Panc1 (cell line): ENCODE data around the gene NBEAL2.

ENCODE experiments used
- CTCF ChIP-seq: fragments of 450-650 bp; IDR thresholded peaks from 2 replicates; pipeline ENCODE4 v1.5.1; 2017; ENCODE audit warnings: mild to moderate bottlenecking
- POLR2AphosphoS5 ChIP-seq: IDR thresholded peaks from 2 replicates; pipeline ENCODE4 v1.6.1; 2012; ENCODE audit warnings: mild to moderate bottlenecking, low read depth, low read length, moderate library complexity
- REST ChIP-seq, 2 experiments: IDR thresholded peaks; 2 replicates each; pipeline ENCODE4 v1.6.1; 2011 to 2012; ENCODE audit warnings: low read depth in 2 of 2, control low read depth in 1 of 2, low read length in 1 of 2, mild to moderate bottlenecking in 1 of 2, moderate library complexity in 1 of 2; ENCODE audit not compliant: insufficient read depth in 1 of 2
- TCF7L2 ChIP-seq: IDR thresholded peaks from 2 replicates; pipeline ENCODE4 v1.6.1; 2011; ENCODE audit warnings: mild to moderate bottlenecking, low read depth, low read length, inconsistent platforms

GRCh38 chr3:47007001-47007400 is 27.5 kb downstream of the NBEAL2 start:
- TF ChIP-seq TCF7L2 (no peak), POLR2AphosphoS5 (no peak), CTCF (no peak), REST (IDR thresholded peaks at IDR 0.05; ENCODE audit: insufficient read depth in 1 of 2, low read depth in 2 of 2, low read length in 1 of 2) (no peak)
